D341Med (cell line): ENCODE results near the gene MYLK2.

Source experiments
- DNase-seq: peaks from one replicate; pipeline ENCODE4 v3.0.0; 2012; ENCODE audit warnings: low spot score

MYLK2 gene

GRCh38 chr20:31872406-31872805, 53.2 kb downstream of the MYLK2 start:
- no peak for DNase-seq

DNA sequence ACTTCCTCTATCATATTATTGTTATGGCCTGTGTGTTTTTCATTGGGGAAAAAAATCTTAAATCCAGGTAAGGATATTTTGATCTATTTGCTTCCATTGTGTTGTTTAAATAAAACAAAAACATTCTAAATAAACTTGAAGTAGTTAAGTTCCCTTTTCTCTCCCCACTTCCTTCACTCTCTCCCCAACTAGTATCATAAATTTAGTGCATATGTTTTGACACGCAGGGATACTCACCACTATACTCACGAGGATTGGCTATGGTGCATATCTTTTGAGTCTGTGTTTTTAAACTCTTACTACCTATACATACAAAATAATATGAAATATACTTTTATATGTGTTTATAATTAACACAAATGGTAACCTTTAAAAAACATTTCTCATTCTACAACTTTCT, 56.5 kb downstream of the MYLK2 start:
- no peak for DNase-seq

DNA sequence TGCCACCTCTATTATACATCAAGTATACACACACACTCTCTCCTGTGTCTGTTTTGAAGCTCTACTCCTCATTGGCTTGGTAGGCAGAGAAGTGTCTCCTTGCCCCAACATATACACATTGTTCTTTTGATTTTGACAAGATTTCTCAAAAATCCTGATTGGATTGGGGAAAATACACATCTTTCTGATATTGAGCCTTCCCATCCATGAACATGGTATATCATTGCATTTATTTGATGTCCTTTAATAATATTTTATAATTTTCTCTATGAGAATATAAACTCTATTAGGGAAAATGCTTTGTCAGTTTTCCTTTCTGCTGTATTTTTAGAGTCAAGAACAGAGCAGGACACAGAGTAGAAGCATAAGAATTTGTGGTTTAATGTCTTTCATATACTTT, 58.5 kb downstream of the MYLK2 start:
- DNase-seq: no peak

- DNase-seq: peak; percentile 96
These were observed 60.2 kb downstream of the MYLK2 start for GRCh38 chr20:31879143-31879987.

DNA sequence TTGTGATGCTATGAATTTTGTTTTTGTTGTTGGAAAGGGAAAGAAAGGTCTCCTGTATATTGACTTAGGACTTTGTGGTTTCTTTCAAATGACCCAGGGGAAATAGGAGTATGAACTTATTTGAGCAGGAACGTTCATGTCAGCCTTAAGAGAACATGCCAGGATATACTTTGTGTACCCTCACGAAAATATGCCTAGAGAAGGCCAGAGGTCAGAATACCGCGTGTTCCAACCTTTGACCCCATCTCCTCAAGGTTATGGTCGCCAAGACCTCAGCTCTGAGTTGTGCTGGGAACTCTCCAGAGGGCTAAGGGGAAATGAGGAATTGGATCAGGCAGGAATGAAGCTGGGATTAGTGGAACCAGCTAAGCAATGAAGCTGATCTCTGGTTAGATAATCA, 62.8 kb downstream of the MYLK2 start:
- no peak for DNase-seq

- no peak for DNase-seq
These were observed 64.7 kb downstream of the MYLK2 start for GRCh38 chr20:31883829-31884228.
